Motor neuron (in vitro differentiated cells): ENCODE data around the gene FYB1. TPM values are rescaled to one million over a fixed set of nuclear protein-coding genes. Genes with fewer than 3 reads are reported as not detected.
"Not testable (repeated sequence)": the region's sequence is repeated elsewhere in the genome, so short reads cannot be mapped to it uniquely, and the experiment has no call there.

ENCODE experiments used
- ATAC-seq, 8 experiments: fragments of 200-7000 bp; cut with Tn5 transposase; replicated peaks in 6 of 8; 2 replicates each; pipeline ENCODE4 v1.8.0; 2021; ENCODE audit warnings: mild to moderate bottlenecking in 8 of 8, moderate library complexity in 8 of 8
- H3K27ac ChIP-seq, 2 donors: fragments of 250-450 bp; sonication (Bioruptor Pico); 2 replicates each; pipeline ENCODE4 v1.9.0; 2021; ENCODE audit warnings: antibody characterized with exemption in 2 of 2, mild to moderate bottlenecking in 2 of 2, moderate library complexity in 1 of 2
- H3K4me1 ChIP-seq, 2 donors: fragments of 250-450 bp; sonication (Bioruptor Pico); replicated peaks in 1 of 2; 2 replicates each; pipeline ENCODE4 v1.6.1; 2021; ENCODE audit warnings: antibody characterized with exemption in 2 of 2, mild to moderate bottlenecking in 2 of 2, moderate library complexity in 1 of 2
- H3K4me3 ChIP-seq, 5 donors: fragments of 250-450 bp; sonication (Bioruptor Pico); 2 replicates each; pipeline ENCODE4 v1.9.0; 2021; ENCODE audit warnings: antibody characterized with exemption in 5 of 5, mild to moderate bottlenecking in 5 of 5, moderate library complexity in 4 of 5
- WGBS, 10 experiments: fragments of 450-650 bp; shearing (Covaris generic); methylation state at CpG; one replicate each; pipeline ENCODE4 v1.0.0; 2022; 5-methylcytosine and 5-hydroxymethylcytosine counted together
- in situ Hi-C, 9 experiments: fragments of 400-800 bp; cut with MboI; loops; one replicate each; pipeline ENCODE4 v1.15.0; 2021; ENCODE audit warnings: low sequenced_read_pairs in 9 of 9, low pct_unique_long_range_greater_than_20kb in 2 of 9; ENCODE audit not compliant: unreplicated experiment in 9 of 9
- total RNA-seq, 8 experiments: library from RNA; unstranded; fragments of 300-600 nt; gene quantifications; 2 replicates each; pipeline versions ENCODE4 v1.2.3 to v1.2.4, GENCODE V29; 2022

FYB1 gene
- total RNA-seq, 8 experiments from 2014 or later = under 0.01 to 16.7 (median 1.1) TPM; not detected in 1

DNA sequence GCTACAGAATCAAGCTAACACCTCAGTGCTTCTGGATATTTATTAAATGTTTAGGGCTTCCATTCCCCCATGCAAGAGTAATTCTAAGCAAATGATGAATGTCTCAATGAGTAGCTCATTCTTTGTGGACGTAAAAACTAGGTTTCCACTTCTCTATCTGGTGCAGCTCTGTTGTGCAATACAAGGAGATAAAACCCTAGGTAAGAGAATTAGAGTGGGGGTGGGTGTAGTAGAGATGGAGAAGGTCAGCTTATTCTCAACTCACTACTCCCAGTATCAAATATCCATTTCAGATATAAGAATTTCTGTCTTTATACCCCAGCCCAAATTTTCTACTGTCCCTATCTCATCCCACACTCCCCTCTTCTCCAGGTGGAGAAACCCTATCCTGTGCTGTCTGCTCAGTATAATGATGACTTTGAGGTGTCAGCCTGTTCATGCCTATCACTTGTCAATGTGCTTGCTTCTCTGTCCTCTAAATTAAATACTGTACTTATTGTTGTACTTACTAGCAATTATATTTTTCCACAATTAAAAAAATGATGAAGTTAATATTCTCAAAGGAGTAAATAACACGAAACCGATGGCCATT lies 4.3 kb upstream of the FYB1 start:
- in situ Hi-C loops = loop anchor here in 3 of 9 experiments (25.0 kb wide), 1 partner anchor 339 kb away; no protein-coding TSS in a partner anchor
- Histone ChIP-seq H3K4me3 (no peak overlapping the region), H3K4me1 (no peaks in the 10 kb centered on the region), H3K27ac (no peak overlapping the region)
- ATAC-seq = no peak
- WGBS, 10 experiments = 54 to 100% (median 93%) methylated on average over 1 to 3 of the region's 3 CpGs; no CpG with 5 or more reads in 2 of the 10 experiments

DNA sequence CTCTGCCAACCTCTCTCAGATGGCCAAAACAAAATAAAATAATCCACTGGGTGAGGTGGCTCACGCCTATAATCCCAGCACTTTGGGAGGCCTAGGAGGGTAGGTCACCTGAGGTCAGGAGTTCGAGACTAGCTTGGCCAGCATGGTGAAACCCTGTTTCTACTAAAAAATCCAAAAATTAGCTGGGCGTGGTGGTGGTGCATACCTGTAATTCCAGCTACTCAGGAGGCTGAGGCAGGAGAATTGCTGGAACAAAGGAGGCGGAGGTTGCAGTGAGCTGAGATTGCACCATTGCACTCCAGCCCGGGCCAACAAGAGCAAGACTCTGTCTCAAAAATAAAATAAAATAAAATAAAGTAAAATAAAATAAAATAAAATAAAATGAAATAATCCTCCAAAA lies 2.3 kb upstream of the FYB1 start:
- in situ Hi-C loops = loop anchor here in 3 of 9 experiments (25.0 kb wide), 1 partner anchor 341 kb away; no protein-coding TSS in a partner anchor
- not testable (repeated sequence) for H3K4me1 ChIP-seq, H3K4me3 ChIP-seq, ATAC-seq, H3K27ac ChIP-seq
- WGBS, 10 experiments = 80 to 100% (median 89%) methylated on average over 1 to 4 of the region's 5 CpGs

DNA sequence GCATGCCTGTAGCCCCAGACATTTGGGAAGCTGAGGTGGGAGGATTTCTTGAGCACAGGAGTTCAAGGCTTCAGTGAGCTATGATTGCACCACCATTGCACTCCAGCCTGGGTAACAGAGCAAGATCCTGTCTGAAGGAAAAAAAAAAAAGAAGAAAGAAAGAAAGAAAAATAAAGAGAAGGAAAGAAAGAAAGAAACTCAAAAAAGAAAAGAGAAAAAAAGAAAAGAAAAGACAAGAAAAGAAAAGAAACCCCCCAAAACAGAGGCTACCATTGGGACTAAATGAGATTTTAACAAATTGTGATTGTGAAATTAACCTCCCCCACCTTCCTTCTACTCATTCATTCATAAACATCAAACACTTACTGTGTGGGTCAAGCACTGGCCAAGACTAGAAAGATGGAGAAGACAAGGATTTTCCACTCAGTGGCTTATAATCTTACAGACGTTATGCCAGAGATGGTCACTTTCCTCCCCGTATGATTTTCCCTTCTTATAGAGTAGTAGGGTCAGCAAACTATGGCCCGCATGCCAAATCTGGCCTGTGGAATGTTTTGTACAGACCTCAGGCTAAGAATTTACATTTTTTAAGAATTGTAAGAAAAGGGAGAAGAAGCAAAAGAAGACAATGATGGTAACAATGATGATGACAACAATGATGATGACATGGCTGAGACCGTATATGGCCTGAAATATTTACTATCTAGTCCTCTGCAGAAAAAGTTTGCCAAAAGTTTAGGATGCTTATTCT lies 1.1 kb upstream of the FYB1 start:
- no peak overlapping the region for H3K4me3 ChIP-seq
- 60 to 100% (median 87%) methylated on average over 1 to 4 of the region's 4 CpGs for WGBS, 10 experiments
- no peak overlapping the region for H3K27ac ChIP-seq
- no peaks in the 10 kb centered on the region for H3K4me1 ChIP-seq
- in situ Hi-C loops = loop anchor here in 3 of 9 experiments (25.0 kb wide), 1 partner anchor 342 kb away; no protein-coding TSS in a partner anchor
- ATAC-seq = no peak

DNA sequence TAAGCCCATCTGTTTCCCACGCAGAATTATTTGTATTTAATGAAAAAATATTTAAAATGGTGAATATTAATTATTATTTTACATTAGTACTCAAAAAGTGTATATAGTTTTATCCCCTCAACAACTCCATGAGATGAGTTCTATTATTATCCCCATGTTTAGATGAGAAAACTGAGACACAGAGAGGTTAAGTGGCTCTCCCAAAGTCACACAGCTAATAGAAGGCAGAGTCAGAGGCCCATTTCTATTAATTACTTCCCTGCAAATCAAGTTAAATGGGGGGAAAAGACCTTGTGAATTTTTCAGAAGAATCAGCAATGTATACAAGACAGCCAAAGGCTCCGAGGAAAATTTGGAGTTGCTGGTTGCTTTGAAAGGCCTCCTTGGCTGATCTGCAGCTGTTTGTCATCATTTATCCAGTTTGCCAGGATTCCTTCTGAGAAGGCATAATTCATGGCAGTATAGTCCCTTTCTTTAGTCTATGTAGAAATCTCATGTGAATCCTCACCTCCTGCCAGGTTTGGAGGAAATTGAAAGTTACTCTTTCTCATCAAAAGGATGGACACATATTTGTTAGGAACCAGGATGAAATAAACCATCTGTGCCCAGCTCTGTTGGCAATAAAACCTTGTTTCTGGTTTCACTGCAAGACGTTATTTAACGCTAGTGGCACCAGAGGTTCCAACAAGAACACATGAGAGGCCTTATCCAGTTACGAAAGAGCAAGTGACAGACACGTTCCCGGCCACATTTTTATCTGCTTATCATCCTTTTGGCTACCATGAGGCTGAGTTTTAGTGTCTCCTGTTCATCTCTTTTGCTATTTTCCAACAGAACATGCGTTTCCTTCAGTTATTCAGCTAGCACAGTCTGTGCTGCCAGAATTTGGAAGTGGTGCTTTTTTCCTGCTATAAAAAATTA lies 621 bp downstream of the FYB1 start:
- H3K4me3 ChIP-seq = no peak overlapping the region
- 10 to 98% (median 62%) methylated on average over 1 to 7 of the region's 8 CpGs for WGBS, 10 experiments
- no peaks in the 10 kb centered on the region for H3K4me1 ChIP-seq
- ATAC-seq = peak in 2 of 8 experiments; percentile 24 to 45
- in situ Hi-C loops = loop anchor here in 5 of 9 experiments (5.0 to 25.0 kb wide), 3 partner anchors 64 to 344 kb away; no protein-coding TSS in a partner anchor
- H3K27ac ChIP-seq = no peak overlapping the region

DNA sequence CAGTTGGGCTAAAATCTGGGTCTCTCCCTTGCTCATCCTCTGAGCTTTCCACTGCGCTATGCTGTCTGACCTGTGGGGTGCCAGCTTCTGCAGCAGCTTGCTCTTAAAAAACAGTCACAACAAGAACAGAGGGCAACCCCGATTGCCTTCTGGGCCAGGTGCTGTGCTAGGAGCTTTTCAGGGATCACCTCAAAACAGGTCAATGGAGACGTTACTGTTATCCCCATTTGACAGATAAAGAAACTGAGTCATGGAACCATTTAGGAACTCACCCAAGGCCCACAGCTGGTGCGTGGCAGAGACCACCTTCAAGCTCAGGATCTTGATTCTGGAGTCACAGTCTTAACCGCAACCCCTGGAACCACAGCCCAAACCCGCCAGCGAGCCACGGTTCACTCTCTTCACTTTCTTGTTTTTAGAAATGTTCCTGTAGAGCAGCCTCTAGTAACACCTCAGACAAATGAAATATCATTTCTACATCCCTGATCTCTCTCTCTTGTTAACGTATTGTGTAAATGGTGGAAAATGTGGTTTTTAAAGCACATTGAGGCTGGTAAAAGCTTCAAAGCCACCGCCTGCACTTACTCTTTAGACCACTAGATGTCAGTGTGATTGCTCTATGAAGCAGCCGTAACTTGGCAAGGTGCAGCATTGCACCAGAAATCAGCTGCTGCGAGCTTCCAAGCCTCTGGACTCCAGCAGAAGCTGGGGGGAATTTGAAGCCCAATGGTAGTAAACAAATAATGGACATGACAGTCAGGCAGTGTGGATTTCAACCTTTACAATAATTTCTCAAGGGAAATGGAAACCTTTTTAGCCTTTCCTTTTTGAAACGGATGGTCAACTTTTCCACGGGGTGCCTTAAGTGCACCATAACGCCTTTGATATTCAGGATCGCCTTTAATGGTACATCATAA lies 1.7 kb downstream of the FYB1 start:
- no peak overlapping the region for H3K4me3 ChIP-seq
- 33 to 73% (median 60%) methylated on average over 2 to 15 of the region's 16 CpGs; no CpG with 5 or more reads in 1 of the 10 experiments for whole genome bisulfite sequencing, 10 experiments
- no peak overlapping the region for H3K27ac ChIP-seq
- in situ Hi-C loops = loop anchor here in 5 of 9 experiments (5.0 to 25.0 kb wide), 3 partner anchors 65 to 345 kb away; no protein-coding TSS in a partner anchor
- peak; percentile 32 to 83 (median 58) for ATAC-seq
- H3K4me1 ChIP-seq = no peaks in the 10 kb centered on the region

DNA sequence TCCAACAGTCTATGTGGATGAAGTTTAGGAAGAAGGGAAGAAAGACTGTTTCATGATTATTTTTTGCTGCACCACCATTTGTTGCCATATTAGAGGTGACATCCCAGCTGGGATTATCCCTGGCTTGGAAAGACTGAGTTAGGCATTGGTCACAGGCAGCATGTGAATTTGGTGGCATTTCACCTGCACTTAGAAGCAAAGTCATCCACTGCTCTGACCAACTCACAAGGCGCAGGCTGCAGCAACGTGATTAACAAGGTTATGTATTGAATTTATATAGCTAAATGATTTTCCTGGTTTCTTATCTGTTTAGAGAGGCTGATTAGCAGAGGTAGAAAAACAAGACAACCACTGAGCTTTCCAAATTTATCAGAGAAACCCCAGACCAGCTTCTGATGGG lies 2.7 kb downstream of the FYB1 start:
- ATAC-seq = no peak
- in situ Hi-C loops = loop anchor here in 5 of 9 experiments (5.0 to 25.0 kb wide), 3 partner anchors 66 to 346 kb away; no protein-coding TSS in a partner anchor
- H3K27ac ChIP-seq = no peak overlapping the region
- no peaks in the 10 kb centered on the region for H3K4me1 ChIP-seq
- no peak overlapping the region for H3K4me3 ChIP-seq
- 40 to 75% (median 58%) methylated on average over 1 to 2 of the region's 2 CpGs; no CpG with 5 or more reads in 6 of the 10 experiments for WGBS, 10 experiments

DNA sequence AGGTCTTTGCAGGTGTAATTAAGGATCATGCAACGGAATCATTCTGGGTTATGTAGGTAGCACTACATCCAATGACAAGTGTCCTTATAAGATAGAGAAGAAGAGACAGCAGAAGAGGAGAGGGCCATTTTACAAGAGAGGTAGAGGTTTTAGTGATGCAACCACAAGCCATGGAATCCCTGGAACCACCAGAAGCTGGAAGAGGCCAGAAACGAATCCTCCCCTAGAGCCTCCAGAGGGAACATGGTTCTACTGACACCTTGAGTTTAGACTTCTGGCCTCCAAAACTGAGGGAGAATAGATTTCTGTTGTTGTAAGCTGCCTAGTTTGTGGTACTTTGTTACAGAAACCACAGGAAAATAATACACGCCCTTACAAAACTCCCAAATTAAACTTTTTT lies 3.5 kb downstream of the FYB1 start:
- H3K4me1 ChIP-seq = no peaks in the 10 kb centered on the region
- 0 to 100% (median 45%) methylated on average over 1 to 3 of the region's 3 CpGs for WGBS, 10 experiments
- no peak overlapping the region for H3K27ac ChIP-seq
- no peak for ATAC-seq
- in situ Hi-C loops = loop anchor here in 5 of 9 experiments (5.0 to 25.0 kb wide), 3 partner anchors 66 to 346 kb away; no protein-coding TSS in a partner anchor
- no peak overlapping the region for H3K4me3 ChIP-seq

DNA sequence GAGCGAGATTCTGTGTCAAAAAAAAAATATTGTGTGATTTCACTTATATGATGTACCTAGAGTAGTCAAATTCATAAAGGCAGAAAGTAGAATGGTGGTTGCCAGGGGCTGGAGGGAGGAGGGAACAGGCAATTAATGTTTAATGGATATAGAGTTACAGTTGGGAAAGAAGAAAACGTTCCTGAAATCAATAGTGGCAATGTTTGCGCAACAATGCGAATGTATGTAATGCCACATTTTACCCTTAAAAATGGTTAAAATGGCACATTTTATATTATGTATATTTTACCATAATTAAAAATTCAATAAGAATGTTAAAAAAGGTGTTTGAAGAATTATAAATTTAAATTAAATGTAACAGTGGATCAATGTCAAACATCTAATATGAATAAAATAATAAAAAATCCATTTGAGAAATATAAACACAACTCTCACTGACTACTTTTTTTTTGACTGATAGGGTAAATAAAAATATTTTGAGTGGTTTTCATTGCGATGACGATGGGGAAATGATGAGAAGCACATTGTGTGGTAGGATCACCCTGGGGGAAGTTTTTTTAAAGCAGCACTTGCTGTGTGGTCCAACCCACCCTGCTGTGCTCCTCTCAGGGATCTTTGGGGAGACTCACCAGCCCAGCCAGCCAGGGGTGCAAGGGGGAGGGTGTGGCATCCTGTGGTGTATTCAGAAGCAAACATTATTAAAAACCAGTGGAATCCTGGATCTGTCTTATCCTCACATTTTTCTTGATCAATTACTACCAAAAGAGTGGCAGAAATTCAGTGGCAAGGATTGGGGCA lies 4.3 kb downstream of the FYB1 start:
- no peak for ATAC-seq
- Histone ChIP-seq H3K4me1 (no peaks in the 10 kb centered on the region), H3K27ac (no peak overlapping the region), H3K4me3 (no peak overlapping the region)
- 52 to 100% (median 85%) methylated on average over 3 to 6 of the region's 6 CpGs for WGBS, 10 experiments
- in situ Hi-C loops = loop anchor here in 5 of 9 experiments (5.0 to 25.0 kb wide), 3 partner anchors 67 to 347 kb away; no protein-coding TSS in a partner anchor

DNA sequence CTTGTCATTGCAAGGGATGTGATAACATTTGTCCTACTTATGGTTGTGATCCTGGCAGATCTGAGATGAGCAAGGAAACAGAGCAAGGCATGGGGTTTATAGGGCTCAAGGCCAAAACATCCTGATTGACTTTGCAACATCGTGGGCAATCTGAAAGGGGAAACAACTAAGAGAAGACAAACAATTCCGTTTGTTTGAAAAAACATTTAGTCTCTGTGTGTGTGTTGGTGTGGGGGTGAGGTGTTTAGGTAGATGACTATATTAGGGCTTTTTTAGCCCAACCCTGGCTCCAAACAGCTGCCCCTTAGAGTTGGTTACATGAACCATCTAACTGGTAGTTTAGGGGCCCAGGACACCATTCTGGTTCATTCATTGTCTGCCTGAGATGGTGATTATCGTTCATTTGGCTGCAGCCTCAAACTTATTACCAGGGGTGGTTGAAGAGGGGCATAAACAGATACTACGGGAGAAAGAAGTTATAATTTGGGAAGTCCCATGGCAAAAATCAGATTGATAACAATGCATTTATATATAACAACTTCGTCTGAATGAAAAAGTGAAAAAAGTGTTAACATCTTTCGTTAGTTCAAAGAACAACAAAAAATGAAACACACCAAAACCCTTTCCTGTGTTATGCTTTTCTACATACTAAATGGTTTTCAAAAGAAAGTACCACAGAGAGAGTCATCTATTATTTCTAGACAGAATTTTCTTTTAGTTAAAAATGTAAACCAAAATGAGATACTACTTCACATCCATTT lies 5.7 kb downstream of the FYB1 start:
- Histone ChIP-seq H3K27ac (no peak overlapping the region), H3K4me1 (no peaks in the 10 kb centered on the region), H3K4me3 (no peak overlapping the region)
- in situ Hi-C loops = loop anchor here in 4 of 9 experiments (10.0 to 25.0 kb wide), 2 partner anchors 341 to 349 kb away; no protein-coding TSS in a partner anchor
- 69 to 100% (median 86%) methylated on average over 1 to 6 of the region's 6 CpGs for WGBS, 10 experiments
- ATAC-seq = no peak

DNA sequence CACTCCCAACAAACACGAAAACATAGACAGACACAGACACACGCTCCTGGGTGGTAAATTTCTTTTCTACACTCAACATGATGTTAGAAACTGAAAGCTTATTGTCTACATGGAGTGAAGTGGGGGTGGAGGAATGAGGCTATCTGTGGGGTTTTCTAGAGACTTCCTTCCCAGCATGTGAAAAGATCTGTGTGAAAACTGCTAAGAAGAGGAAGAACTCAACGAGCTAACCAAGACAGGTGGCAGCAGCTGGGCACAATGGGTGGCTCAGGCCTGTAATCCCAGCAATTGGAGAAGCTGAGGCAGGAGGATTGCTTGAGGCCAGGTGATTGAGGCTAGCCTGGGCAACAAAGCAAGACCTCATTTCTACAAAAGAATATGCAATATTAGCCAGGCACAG lies 7.6 kb downstream of the FYB1 start:
- ATAC-seq = no peak
- 20 to 80% (median 60%) methylated on average over 1 to 3 of the region's 3 CpGs; no CpG with 5 or more reads in 2 of the 10 experiments for WGBS, 10 experiments
- Histone ChIP-seq H3K4me3 (no peak overlapping the region), H3K27ac (no peak overlapping the region), H3K4me1 (no peaks in the 10 kb centered on the region)
- in situ Hi-C loops = loop anchor here in 4 of 9 experiments (10.0 to 25.0 kb wide), 2 partner anchors 343 to 351 kb away; no protein-coding TSS in a partner anchor
